ENCODE data around the gene DYSF.

DYSF gene

GRCh38 chr2:71629273-71629672 is 175.9 kb downstream of the DYSF start:
- no peak overlapping the region for H3K9ac ChIP-seq (ENCODE audit: low read length)
- no peaks in the 10 kb centered on the region for H3K36me3 ChIP-seq (replicated peaks; ENCODE audit: insufficient read depth, low read length)
- no peaks in the 10 kb centered on the region for H4K20me1 ChIP-seq (ENCODE audit: insufficient read depth, low read length)
- TF ChIP-seq EZH2phosphoT487 (IDR thresholded peaks at IDR 0.05; ENCODE audit: low read length): no peak
- TF ChIP-seq EZH2 (optimal IDR thresholded peaks at IDR 0.05; ENCODE audit: low read depth, low read length): no peak
- no peak for TF ChIP-seq CTCF (IDR thresholded peaks at IDR 0.05; ENCODE audit: low read length)
- no peaks in the 10 kb centered on the region for H3K79me2 ChIP-seq (ENCODE audit: low read length)
- no peak overlapping the region for H3K4me3 ChIP-seq (ENCODE audit: low read length)
- no peak overlapping the region for H3K27ac ChIP-seq (ENCODE audit: low read length)
- no peaks in the 10 kb centered on the region for H3K9me2 ChIP-seq (replicated peaks; ENCODE audit: insufficient read depth, low read length)
- no peaks in the 10 kb centered on the region for H3K27me3 ChIP-seq (replicated peaks; ENCODE audit: insufficient read depth, low read length)
- H2AFZ ChIP-seq (ENCODE audit: low read length): no peak overlapping the region
- DNase-seq: no peak
- no peaks in the 10 kb centered on the region for H3K4me1 ChIP-seq (ENCODE audit: low read length)
- no peak overlapping the region for H3K4me2 ChIP-seq (ENCODE audit: low read depth, low read length)
- H3F3A ChIP-seq (ENCODE audit: insufficient read depth, low read length): no peaks in the 10 kb centered on the region
- H3K9me3 ChIP-seq (replicated peaks; ENCODE audit: insufficient read depth, low read length): no peaks in the 10 kb centered on the region

- no peaks in the 10 kb centered on the region for H3K27me3 ChIP-seq (replicated peaks; ENCODE audit: insufficient read depth, low read length)
- H3K27ac ChIP-seq (ENCODE audit: low read length): no peak overlapping the region
- no peaks in the 10 kb centered on the region for H3K9me2 ChIP-seq (replicated peaks; ENCODE audit: insufficient read depth, low read length)
- H3K4me3 ChIP-seq (ENCODE audit: low read length): no peak overlapping the region
- H3K79me2 ChIP-seq (ENCODE audit: low read length): no peaks in the 10 kb centered on the region
- no peaks in the 10 kb centered on the region for H4K20me1 ChIP-seq (ENCODE audit: insufficient read depth, low read length)
- TF ChIP-seq EZH2phosphoT487 (IDR thresholded peaks at IDR 0.05; ENCODE audit: low read length) (no peak), EZH2 (optimal IDR thresholded peaks at IDR 0.05; ENCODE audit: low read depth, low read length) (no peak), CTCF (IDR thresholded peaks at IDR 0.05; ENCODE audit: low read length) (no peak)
- no peaks in the 10 kb centered on the region for H3K36me3 ChIP-seq (replicated peaks; ENCODE audit: insufficient read depth, low read length)
- no peak overlapping the region for H3K4me2 ChIP-seq (ENCODE audit: low read depth, low read length)
- no peak for DNase-seq
- no peaks in the 10 kb centered on the region for H3K9me3 ChIP-seq (replicated peaks; ENCODE audit: insufficient read depth, low read length)
- no peak overlapping the region for H2AFZ ChIP-seq (ENCODE audit: low read length)
- H3F3A ChIP-seq (ENCODE audit: insufficient read depth, low read length): no peaks in the 10 kb centered on the region
- no peaks in the 10 kb centered on the region for H3K4me1 ChIP-seq (ENCODE audit: low read length)
- no peak overlapping the region for H3K9ac ChIP-seq (ENCODE audit: low read length)
Measured at GRCh38 chr2:71629771-71630453, 176.6 kb downstream of the DYSF start.

GRCh38 chr2:71630454-71631328 is 177.3 kb downstream of the DYSF start:
- TF ChIP-seq EZH2phosphoT487 (IDR thresholded peaks at IDR 0.05; ENCODE audit: low read length) (no peak), CTCF (IDR thresholded peaks at IDR 0.05; ENCODE audit: low read length) (no peak), EZH2 (optimal IDR thresholded peaks at IDR 0.05; ENCODE audit: low read depth, low read length) (no peak)
- Histone ChIP-seq H3K79me2 (ENCODE audit: low read length) (no peaks in the 10 kb centered on the region), H3K36me3 (replicated peaks; ENCODE audit: insufficient read depth, low read length) (no peaks in the 10 kb centered on the region), H3K9me3 (replicated peaks; ENCODE audit: insufficient read depth, low read length) (no peaks in the 10 kb centered on the region), H4K20me1 (ENCODE audit: insufficient read depth, low read length) (no peaks in the 10 kb centered on the region), H3F3A (ENCODE audit: insufficient read depth, low read length) (no peaks in the 10 kb centered on the region), H3K4me1 (ENCODE audit: low read length) (no peaks in the 10 kb centered on the region), H3K27ac (ENCODE audit: low read length) (no peak overlapping the region), H2AFZ (ENCODE audit: low read length) (no peak overlapping the region), H3K9ac (ENCODE audit: low read length) (no peak overlapping the region), H3K4me3 (ENCODE audit: low read length) (no peak overlapping the region), H3K27me3 (replicated peaks; ENCODE audit: insufficient read depth, low read length) (no peaks in the 10 kb centered on the region), H3K9me2 (replicated peaks; ENCODE audit: insufficient read depth, low read length) (no peaks in the 10 kb centered on the region), H3K4me2 (ENCODE audit: low read depth, low read length) (no peak overlapping the region)
- DNase-seq: no peak
